Sciatic nerve (tissue), 2 donors: ENCODE measurements around the gene DIABLO. TPM values are rescaled to one million over a fixed set of nuclear protein-coding genes. Genes with fewer than 3 reads are reported as not detected.
"Not testable (repeated sequence)": the region's sequence is repeated elsewhere in the genome, so short reads cannot be mapped to it uniquely, and the experiment has no call there.

Experiments used
- ATAC-seq: fragments of 200-7000 bp; cut with Tn5 transposase; one replicate; pipeline ENCODE4 v1.9.1; 2020; ENCODE audit warnings: mild to moderate bottlenecking, moderate library complexity
- DNase-seq: peaks from one replicate; pipeline ENCODE4 v3.0.0-alpha.2; 2020; ENCODE audit warnings: low spot score
- intact Hi-C: fragments of 100-400 bp; cut with DNase I; formaldehyde crosslinking; loops from one replicate; pipeline ENCODE4 v1.14.2; 2022
- total RNA-seq: library from RNA; stranded (reverse); fragmentation: NEBNext Ultra II Directional; extraction: Animal tissue kit (Norgen Biotek cat#: 25700); gene quantifications from one replicate; pipeline ENCODE4 v1.2.1, GENCODE V29; 2021
- donor health status: DM: no; HTN: no; CAD: no.
- donor health status: DM: no; HTN: no; CAD: no.

Gene DIABLO
- total RNA-seq, 1 donor from 2014 or later: 29.4 TPM

GRCh38 chr12:122195405-122195804, 30.4 kb downstream of the DIABLO start:
- DNase-seq (no peak), ATAC-seq (no peak)
- intact Hi-C loops: no loop called here

- intact Hi-C loops: no loop called here
- DNase-seq (no peak), ATAC-seq (no peak)
Observed at GRCh38 chr12:122194804-122195203, 31.0 kb downstream of the DIABLO start.

GRCh38 chr12:122192441-122192840, 33.4 kb downstream of the DIABLO start:
- no peak for DNase-seq
- intact Hi-C loops: no loop called here

GRCh38 chr12:122190842-122191668, 34.8 kb downstream of the DIABLO start:
- no peak for ATAC-seq
- no peak for DNase-seq
- intact Hi-C loops: no loop called here

More at GRCh38 chr12:122192441-122192840, 33.4 kb downstream of the DIABLO start:
- ATAC-seq: no peak

- no peak for ATAC-seq
- no peak for DNase-seq
- intact Hi-C loops: no loop called here
Observed at GRCh38 chr12:122189626-122190475, 36.0 kb downstream of the DIABLO start.

DNA sequence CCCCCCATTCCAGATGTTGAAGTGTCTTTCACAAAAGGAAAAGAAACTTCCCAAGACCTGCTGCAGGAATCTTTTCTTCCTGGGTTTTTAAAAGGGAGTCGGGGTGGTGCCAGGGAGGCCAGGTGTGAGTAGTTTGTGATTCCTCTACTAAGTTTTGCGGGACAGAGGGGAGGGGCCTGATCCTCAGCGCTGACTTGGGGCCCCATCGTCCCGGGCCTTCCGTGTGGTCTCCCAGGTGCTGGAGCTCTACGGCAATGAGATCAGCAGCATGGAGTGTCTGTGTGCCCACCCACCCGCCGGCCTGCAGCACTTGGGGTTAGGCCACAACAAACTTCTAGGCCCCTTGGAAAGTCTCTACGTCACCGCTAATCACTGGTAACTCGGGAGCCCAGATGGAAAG, 38.4 kb downstream of the DIABLO start:
- ATAC-seq (no peak), DNase-seq (no peak)
- intact Hi-C loops: no loop called here

DNA sequence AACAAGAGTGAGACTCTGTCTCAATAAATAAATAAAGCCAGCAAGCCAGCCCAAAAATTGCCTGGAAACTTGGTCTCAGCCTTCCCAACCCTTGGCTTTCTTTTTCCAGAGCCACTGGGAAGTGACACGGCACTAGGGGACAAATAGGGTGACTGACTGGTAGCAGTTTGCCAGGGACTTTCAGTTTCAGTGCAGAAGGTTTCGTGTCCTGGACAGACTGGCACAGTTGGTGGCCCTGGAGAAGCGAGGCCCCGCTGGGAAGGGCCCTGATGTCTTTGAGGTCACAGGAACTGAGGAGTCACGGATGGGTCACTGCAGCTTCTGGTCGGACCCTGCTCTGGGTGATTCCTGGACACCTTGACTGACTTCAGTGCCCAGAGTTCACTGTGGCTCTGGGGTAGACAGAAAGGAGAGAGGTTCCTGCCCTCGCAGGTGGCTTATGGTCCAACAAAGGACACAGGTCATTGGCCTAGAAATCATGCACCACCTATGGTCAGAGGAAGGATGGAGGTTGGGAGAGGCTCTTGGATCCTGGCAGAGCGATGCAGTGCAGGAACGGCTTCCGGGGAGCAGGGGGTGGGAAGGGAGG, 40.3 kb downstream of the DIABLO start:
- no peak for DNase-seq
- intact Hi-C loops: no loop called here
- no peak for ATAC-seq

- intact Hi-C loops: no loop called here
- DNase-seq (no peak), ATAC-seq (no peak)
Observed at GRCh38 chr12:122185079-122185478, 40.8 kb downstream of the DIABLO start.

DNA sequence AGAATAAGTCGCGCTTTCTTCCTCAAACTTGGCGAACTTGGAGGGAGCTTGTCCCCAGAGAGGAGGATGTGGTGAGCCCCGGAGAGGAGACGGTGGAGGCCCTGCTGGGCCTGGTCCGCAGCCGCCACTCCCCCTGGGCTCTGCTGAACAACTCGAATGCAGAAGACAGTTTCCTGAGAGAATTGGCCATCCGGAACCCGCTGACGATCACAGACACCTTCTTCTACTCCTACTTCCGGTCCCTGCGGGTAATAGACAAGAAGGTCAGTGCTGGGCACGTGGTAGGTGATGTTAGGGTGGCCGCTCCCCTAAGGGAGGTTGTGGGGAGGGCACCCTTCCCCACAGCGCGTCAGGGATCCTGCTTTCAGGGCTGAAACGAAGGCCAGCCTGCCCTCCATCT, 41.3 kb downstream of the DIABLO start:
- DNase-seq: no peak
- intact Hi-C loops: no loop called here
- no peak for ATAC-seq

- ATAC-seq (no peak), DNase-seq (no peak)
- intact Hi-C loops: no loop called here
Observed at GRCh38 chr12:122183588-122183940, 42.3 kb downstream of the DIABLO start.

DNA sequence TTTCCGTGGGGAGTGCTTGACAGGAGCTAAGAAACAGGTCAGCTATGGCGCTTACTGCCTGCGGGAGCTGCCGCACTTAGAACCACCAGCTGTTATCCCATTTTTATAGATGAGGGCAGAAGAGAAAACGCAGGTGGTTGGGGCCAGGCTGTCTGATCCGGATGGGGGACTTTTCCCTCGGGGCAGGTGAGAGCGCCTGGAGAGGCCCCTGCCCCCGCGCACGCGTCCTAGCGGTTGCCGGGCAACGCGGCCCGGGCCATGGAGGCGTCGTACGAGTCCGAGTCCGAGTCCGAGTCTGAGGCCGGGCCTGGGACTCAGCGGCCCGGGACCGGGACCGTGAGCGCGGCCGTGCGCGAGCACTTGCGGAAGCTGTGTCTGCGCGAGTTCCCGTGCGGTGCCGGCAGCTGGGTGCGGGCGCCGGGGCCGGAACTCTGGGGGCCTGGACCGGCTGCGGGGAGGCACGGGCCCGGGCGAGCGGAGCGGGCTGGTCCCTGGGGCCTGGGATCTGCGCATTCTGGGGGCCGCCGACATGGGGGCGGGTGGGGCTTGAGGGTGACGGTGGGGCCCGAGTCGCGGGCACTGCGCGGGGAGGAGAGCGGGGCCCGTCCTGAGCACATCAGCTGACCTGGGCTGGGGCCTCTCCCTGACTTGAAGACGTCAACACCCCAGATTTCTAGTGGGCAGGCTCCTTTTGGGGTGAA, 42.8 kb downstream of the DIABLO start, which contains the start of gene LRRC43:
LRRC43 (plus strand) TSS at position 237 of the 701 bp plus-strand sequence; CDS start at position 259, 22 bp downstream.
- DNase-seq: no peak

GRCh38 chr12:122176473-122176872, 49.4 kb downstream of the DIABLO start:
- DNase-seq, intact Hi-C loops, ATAC-seq: not testable (repeated sequence)

More for the DNA sequence above, 42.8 kb downstream of the DIABLO start, which contains the start of gene LRRC43:
- ATAC-seq: peak; percentile 63
- intact Hi-C loops: no loop called here

- ATAC-seq (no peak), DNase-seq (no peak)
- intact Hi-C loops: no loop called here
Observed at GRCh38 chr12:122174155-122174845, 51.6 kb downstream of the DIABLO start, which contains the start of gene IL31. IL31 (minus strand) TSS chr12:122174221; CDS start chr12:122174172, 49 bp downstream.

DNA sequence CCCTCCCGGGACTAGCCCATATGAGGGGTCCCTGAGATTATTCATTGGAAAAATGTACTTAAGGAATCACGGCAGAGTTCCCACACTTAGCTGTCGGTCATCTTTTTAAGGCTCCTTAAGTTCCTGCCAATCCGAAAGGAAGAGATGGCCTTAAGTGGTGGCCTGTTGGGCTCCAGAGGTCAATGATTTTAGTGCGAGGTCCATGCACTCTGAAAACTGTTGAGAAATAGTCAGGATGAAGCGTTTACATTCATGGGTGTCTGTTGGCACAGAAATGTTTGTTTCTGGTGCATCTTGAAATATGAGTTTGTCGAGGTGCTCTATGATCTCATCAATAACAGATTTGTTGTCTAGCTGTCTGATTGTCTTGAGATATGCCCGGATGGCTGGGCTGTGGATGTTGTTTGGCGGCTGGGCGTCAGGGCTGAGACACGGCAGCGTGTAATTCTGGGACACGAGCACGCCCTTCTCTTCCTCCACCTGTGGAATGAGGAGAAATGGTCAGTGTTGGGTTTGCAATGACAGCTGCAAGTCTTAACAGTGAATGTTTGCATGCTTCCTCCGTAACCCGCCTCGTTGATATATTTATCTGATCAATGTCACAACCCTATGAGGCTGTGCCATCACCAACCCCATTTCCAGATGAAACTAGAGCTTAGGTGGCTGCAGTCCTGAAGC, 53.5 kb downstream of the DIABLO start:
- intact Hi-C loops: no loop called here
- ATAC-seq (no peak), DNase-seq (no peak)

- intact Hi-C loops: no loop called here
- ATAC-seq (no peak), DNase-seq (no peak)
Observed at GRCh38 chr12:122171399-122171798, 54.5 kb downstream of the DIABLO start.

DNA sequence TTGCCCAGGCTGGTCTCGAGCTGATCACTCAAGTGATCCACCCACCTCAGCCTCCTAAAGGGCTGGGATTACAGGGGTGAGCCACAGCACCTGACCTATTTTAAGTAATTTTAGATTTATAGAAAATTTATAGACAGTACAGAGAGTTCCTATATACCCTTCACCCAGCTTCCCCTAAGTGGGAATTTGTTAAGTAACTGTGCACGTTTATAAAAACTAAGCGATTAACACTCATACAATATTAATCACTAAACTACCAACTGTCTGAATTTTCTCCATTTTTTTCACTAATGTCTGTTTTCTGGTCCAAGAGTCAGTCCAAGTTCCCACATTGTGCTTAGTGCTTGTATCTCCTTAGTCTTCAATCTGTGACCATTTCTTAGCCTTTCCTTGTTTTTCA, 57.4 kb downstream of the DIABLO start:
- ATAC-seq: no peak
- intact Hi-C loops: no loop called here

GRCh38 chr12:122167356-122167925, 58.4 kb downstream of the DIABLO start:
- intact Hi-C loops: no loop called here
- no peak for ATAC-seq
- DNase-seq: no peak

More for the DNA sequence above, 57.4 kb downstream of the DIABLO start:
- no peak for DNase-seq
